HepG2 (cell line): ENCODE data around the gene ATP9A.

Source experiments
- CBX1 ChIP-seq: IDR thresholded peaks from one replicate; pipeline ENCODE4 v1.6.1; 2016; ENCODE audit warnings: antibody characterized with exemption, low read depth
- MTA3 ChIP-seq: sonication (generic); formaldehyde crosslinking; IDR thresholded peaks from 2 replicates; pipeline ENCODE4 v1.4.0; 2020; ENCODE audit warnings: missing genetic modification reagents
- MTF1 ChIP-seq: sonication (generic); formaldehyde crosslinking; IDR thresholded peaks from 2 replicates; pipeline ENCODE4 v1.5.0; 2020; ENCODE audit warnings: missing genetic modification reagents
- U2AF1 ChIP-seq: fragments of 200-400 bp; formaldehyde crosslinking; optimal IDR thresholded peaks from 2 replicates; pipeline ENCODE3; 2017; ENCODE audit warnings: mild to moderate bottlenecking, low read depth, low read length
- YEATS2 ChIP-seq: sonication (generic); formaldehyde crosslinking; IDR thresholded peaks from 2 replicates; pipeline ENCODE4 v1.4.0; 2020; ENCODE audit warnings: missing genetic modification reagents, borderline replicate concordance
- ZNF766 ChIP-seq: sonication (generic); formaldehyde crosslinking; IDR thresholded peaks from 2 replicates; pipeline ENCODE4 v1.5.0; 2020; ENCODE audit warnings: missing genetic modification reagents, borderline replicate concordance
- TF ChIP-seq, protein P1 (sequence below): sonication (generic); formaldehyde crosslinking; IDR thresholded peaks from 2 replicates; pipeline ENCODE4 v1.4.0; 2020; ENCODE audit warnings: missing genetic modification reagents

DNA sequence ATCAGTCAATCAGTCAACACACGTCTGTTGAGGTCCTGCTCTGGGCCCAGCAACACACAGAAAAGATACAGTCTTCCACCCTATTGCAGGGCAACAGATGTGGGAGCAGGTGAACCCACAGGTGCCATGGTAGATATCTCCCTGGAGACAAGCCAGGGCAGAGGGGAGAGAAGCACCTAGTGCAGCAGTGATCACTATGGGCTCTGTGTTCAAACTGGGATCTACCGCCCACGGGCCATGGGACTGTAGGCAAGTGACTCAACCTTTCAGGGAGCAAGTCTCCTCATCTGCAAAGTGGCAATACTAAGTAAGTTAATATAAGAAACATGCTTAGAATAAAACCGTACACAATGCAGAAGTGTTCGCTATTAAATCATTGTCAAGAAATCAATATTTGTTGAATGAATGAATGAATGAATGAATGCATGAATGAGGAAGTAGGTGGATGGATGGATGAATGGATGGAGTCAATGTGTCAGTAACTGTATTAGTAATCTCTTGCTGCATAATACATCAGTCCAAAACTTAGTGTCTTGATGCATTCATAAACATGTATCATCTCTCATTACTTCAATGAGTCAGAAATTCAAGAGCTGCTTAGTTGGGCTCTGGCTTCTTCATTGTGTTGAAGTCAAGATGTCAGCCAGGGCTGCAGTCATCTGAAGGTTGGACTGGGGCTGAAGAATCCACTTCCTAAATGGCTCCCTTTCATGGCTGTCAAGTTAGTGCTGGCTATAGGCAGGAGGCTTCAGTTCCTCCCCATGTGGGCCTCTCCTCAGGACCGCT lies 193.7 kb downstream of the ATP9A start:
- no peak for TF ChIP-seq MTA3 (CRISPR knock-in tag)
- TF ChIP-seq, protein P1, sequence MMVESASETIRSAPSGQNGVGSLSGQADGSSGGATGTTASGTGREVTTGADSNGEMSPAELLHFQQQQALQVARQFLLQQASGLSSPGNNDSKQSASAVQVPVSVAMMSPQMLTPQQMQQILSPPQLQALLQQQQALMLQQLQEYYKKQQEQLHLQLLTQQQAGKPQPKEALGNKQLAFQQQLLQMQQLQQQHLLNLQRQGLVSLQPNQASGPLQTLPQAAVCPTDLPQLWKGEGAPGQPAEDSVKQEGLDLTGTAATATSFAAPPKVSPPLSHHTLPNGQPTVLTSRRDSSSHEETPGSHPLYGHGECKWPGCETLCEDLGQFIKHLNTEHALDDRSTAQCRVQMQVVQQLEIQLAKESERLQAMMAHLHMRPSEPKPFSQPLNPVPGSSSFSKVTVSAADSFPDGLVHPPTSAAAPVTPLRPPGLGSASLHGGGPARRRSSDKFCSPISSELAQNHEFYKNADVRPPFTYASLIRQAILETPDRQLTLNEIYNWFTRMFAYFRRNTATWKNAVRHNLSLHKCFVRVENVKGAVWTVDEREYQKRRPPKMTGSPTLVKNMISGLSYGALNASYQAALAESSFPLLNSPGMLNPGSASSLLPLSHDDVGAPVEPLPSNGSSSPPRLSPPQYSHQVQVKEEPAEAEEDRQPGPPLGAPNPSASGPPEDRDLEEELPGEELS, result no peak
- TF ChIP-seq YEATS2 (CRISPR knock-in tag), result no peak
- no peak for TF ChIP-seq U2AF1
- TF ChIP-seq ZNF766 (CRISPR knock-in tag), result no peak
- TF ChIP-seq CBX1, result no peak
- TF ChIP-seq MTF1 (CRISPR knock-in tag), result no peak
